ENCODE measurements around the gene DDAH1.

- TF ChIP-seq CTCF (IDR thresholded peaks at IDR 0.05), result no peak
- no peak for TF ChIP-seq POLR2A (IDR thresholded peaks at IDR 0.05)
Measured at GRCh38 chr1:85406887-85407533, 57.9 kb downstream of the DDAH1 start.
